ENCODE measurements around the gene MSANTD2. TPM values are rescaled to one million over a fixed set of nuclear protein-coding genes. Genes with fewer than 3 reads are reported as not detected.
"Not testable (repeated sequence)": the region's sequence is repeated elsewhere in the genome, so short reads cannot be mapped to it uniquely, and the experiment has no call there.

Gene MSANTD2
- total and polyA plus RNA-seq, 4 experiments from 2014 or later = 2.4 to 26.3 (median 15.9) TPM

- Histone ChIP-seq H3K4me3 (ENCODE audit: low read length in 2 of 2) (no peak overlapping the region), H3K27ac (ENCODE audit: low read depth, low read length) (no peak overlapping the region), H3K27me3 (ENCODE audit: insufficient read depth, low read length) (no peaks in the 10 kb centered on the region), H3K36me3 (ENCODE audit: insufficient read depth, low read length) (no peaks in the 10 kb centered on the region), H3K4me1 (ENCODE audit: insufficient read depth, low read length) (peaks cover 10% of the 10 kb centered on the region), H3K9me3 (ENCODE audit: control insufficient read depth in 1 of 2, low read length in 2 of 2) (no peaks in the 10 kb centered on the region)
- peaks cover 8 to 12% of the 10 kb centered on the region in 2 donors for H3K36me3 Mint-ChIP-seq
- peaks cover 15 to 19% (median 16%) of the 10 kb centered on the region in 4 donors for H3K4me1 Mint-ChIP-seq
- ChIA-PET POLR2A (ENCODE audit: partially characterized antibody) (no interaction called here), CTCF (ENCODE audit: partially characterized antibody) (interaction anchor here (3.8 kb wide), 1 partner anchor 15 kb away, joined by 20 read pairs; the partner anchor contains the start of gene ESAM)
- H3K9me3 Mint-ChIP-seq = no peaks in the 10 kb centered on the region
- H3K27me3 Mint-ChIP-seq = no peaks in the 10 kb centered on the region
- no peak overlapping the region for H3K27ac Mint-ChIP-seq
- H3K4me3 Mint-ChIP-seq = no peak overlapping the region
- no peak for DNase-seq
- intact Hi-C loops (cut with micrococcal nuclease) = no loop called here
Observed at GRCh38 chr11:124778281-124778680, 21.9 kb downstream of the MSANTD2 start.

DNA sequence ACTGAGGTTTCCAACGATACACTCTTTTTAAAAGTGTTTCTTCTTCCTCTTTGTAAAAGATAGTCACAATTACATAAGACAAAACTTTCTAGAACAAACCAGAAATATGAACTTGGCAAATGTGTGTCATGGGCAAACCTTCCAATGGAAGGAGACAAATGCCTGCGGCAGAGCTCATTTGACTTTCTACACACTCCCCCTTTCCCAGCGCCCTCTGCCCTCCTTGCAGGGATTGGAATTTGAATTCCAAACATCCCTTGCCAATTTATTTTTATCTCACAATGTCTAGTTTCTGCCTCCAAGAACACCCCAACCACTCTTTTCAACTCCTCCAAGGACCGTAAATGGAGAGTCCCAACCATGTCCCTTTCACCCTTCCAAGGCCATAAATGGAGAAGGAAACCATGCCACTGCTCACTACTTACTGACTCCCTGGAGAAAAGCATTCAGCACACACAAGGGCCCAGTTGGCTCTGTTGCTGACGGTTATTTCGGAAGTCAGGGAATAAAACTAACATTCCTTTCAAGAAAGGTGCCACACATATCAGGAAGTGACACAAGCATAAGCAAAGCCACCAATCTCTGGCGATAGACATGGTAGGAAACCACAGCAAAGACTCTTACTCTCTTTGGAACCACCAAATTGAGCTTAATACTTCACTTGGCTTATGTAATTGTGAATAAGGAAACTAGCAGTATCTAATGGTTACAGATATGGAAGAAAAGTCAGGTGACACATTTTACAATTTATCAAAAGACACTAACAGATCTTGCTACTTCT, 23.2 kb downstream of the MSANTD2 start:
- Mint-ChIP-seq H3K9me3 (no peaks in the 10 kb centered on the region), H3K4me1 (peaks cover 15 to 19% (median 16%) of the 10 kb centered on the region in 4 donors), H3K27ac (peak overlapping the region in 5 of 7 donors; percentile 2 to 76 (median 10)), H3K36me3 (peaks cover 13 to 19% of the 10 kb centered on the region in 2 donors), H3K4me3 (no peak overlapping the region), H3K27me3 (no peaks in the 10 kb centered on the region)
- H3K36me3 ChIP-seq (ENCODE audit: insufficient read depth, low read length) = no peaks in the 10 kb centered on the region
- no peak overlapping the region for H3K27ac ChIP-seq (ENCODE audit: low read depth, low read length)
- intact Hi-C loops (cut with micrococcal nuclease) = no loop called here
- DNase-seq = peak in 1 of 5 donors; percentile 7
- H3K27me3 ChIP-seq (ENCODE audit: insufficient read depth, low read length) = no peaks in the 10 kb centered on the region
- peaks cover 10% of the 10 kb centered on the region for H3K4me1 ChIP-seq (ENCODE audit: insufficient read depth, low read length)
- H3K4me3 ChIP-seq (ENCODE audit: low read length in 2 of 2) = no peak overlapping the region
- H3K9me3 ChIP-seq (ENCODE audit: control insufficient read depth in 1 of 2, low read length in 2 of 2) = no peaks in the 10 kb centered on the region
- CTCF ChIA-PET (ENCODE audit: partially characterized antibody) = interaction anchor here (0.9 to 3.8 kb wide), 2 partner anchors 13 to 17 kb away, joined by 3 to 20 read pairs; partner anchors contain the start of gene ESAM
- POLR2A ChIA-PET (ENCODE audit: partially characterized antibody) = no interaction called here

DNA sequence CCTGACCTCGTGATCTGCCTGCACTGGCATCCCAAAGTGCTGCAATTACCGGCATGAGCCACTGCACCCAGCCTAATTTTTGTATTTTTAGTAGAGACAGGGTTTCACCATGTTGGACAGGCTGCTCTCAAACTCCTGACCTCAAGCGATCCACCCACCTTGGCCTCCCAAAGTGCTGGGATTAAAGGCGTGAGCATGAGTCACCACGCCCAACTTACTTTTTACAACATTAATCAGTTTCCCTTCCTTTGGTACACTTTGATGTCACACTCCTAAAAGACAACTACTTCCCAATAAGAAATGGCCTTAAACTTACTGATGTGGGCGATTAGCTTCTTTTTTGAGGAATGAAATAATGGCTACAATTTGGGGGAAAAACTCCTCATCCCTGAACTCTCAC, 29.2 kb downstream of the MSANTD2 start:
- Mint-ChIP-seq H3K36me3 (peaks cover 22 to 61% of the 10 kb centered on the region in 2 donors), H3K27ac (peak overlapping the region in 1 of 7 donors; percentile 73)
- DNase-seq; H3K4me1 Mint-ChIP-seq; H3K9me3 ChIP-seq (ENCODE audit: control insufficient read depth in 1 of 2, low read length in 2 of 2); H3K4me1 ChIP-seq (ENCODE audit: insufficient read depth, low read length); intact Hi-C loops (cut with micrococcal nuclease); H3K4me3 ChIP-seq (ENCODE audit: low read length in 2 of 2); POLR2A ChIA-PET (ENCODE audit: partially characterized antibody); H3K36me3 ChIP-seq (ENCODE audit: insufficient read depth, low read length); H3K27ac ChIP-seq (ENCODE audit: low read depth, low read length); H3K27me3 Mint-ChIP-seq; H3K4me3 Mint-ChIP-seq; H3K9me3 Mint-ChIP-seq; H3K27me3 ChIP-seq (ENCODE audit: insufficient read depth, low read length): not testable (repeated sequence)
- CTCF ChIA-PET (ENCODE audit: partially characterized antibody) = interaction anchor here (4.2 to 14.1 kb wide), 3 partner anchors 8 to 99 kb away, joined by 28 to 239 read pairs (median 224); partner anchors contain the start of genes ESAM, NRGN, SIAE and SPA17

DNA sequence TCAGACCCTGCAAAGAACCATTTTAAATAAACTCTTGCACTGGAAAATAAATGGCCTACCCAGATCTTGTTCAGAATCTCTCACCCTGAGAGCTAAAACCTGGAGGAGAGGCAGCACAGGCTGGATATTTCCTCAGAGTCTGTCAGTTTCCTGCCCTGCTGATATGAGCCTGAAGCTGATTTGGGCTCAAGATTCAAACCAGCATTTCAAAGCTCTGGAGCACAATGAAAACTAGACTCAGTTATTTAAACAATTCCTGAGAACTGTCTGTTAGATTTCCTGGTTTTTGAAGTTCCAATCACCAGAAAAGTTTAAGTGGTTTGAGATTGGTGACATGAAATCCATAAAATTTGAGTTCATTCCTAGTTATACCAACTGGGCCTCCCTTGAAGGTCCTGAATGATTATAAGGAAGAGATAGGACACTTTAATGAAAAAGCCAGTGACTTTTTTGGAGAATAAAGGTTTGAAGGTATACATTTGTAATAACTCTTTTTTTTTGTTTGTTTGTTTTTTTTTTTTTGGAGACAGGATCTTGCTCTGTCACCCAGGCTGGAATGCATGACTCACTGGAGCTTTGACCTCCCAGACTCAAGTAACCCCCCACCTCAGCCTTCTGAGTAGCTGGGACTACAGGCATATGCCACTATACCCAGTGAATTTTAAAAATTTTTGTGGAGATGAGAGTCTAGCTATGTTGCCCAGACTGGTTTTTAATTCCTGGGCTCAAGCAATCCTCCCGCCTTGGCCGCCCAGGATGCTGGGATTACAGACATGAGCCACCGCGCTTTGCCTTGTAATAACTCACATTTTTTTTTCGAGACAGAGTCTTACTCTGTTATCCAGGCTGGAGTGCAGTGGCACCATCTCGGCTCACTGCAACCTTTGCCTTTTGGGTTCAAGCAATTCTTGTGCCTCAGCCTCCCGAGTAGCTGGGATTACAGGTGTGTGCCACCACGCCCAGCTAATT, 30.1 kb downstream of the MSANTD2 start:
- no peaks in the 10 kb centered on the region for H3K27me3 ChIP-seq (ENCODE audit: insufficient read depth, low read length)
- no peak for DNase-seq
- Mint-ChIP-seq H3K27ac (no peak overlapping the region), H3K36me3 (peaks cover 22 to 60% of the 10 kb centered on the region in 2 donors), H3K4me3 (no peak overlapping the region), H3K4me1 (no peaks in the 10 kb centered on the region), H3K9me3 (no peaks in the 10 kb centered on the region), H3K27me3 (no peaks in the 10 kb centered on the region)
- ChIA-PET POLR2A (ENCODE audit: partially characterized antibody) (interaction anchor here (1.0 to 1.2 kb wide), 2 partner anchors 24 to 99 kb away, joined by 3 read pairs; no protein-coding TSS in a partner anchor), CTCF (ENCODE audit: partially characterized antibody) (interaction anchor here (1.0 to 14.1 kb wide), 6 partner anchors 7 to 105 kb away, joined by 3 to 239 read pairs (median 22); partner anchors contain the start of genes ESAM, NRGN, SIAE and SPA17)
- no peaks in the 10 kb centered on the region for H3K36me3 ChIP-seq (ENCODE audit: insufficient read depth, low read length)
- H3K4me3 ChIP-seq (ENCODE audit: low read length in 2 of 2) = no peak overlapping the region
- no peak overlapping the region for H3K27ac ChIP-seq (ENCODE audit: low read depth, low read length)
- no peaks in the 10 kb centered on the region for H3K9me3 ChIP-seq (ENCODE audit: control insufficient read depth in 1 of 2, low read length in 2 of 2)
- intact Hi-C loops (cut with micrococcal nuclease) = no loop called here
- H3K4me1 ChIP-seq (ENCODE audit: insufficient read depth, low read length) = no peaks in the 10 kb centered on the region

GRCh38 chr11:124768914-124769313, 31.3 kb downstream of the MSANTD2 start:
- no peaks in the 10 kb centered on the region for H3K9me3 Mint-ChIP-seq
- Histone ChIP-seq H3K4me1 (ENCODE audit: insufficient read depth, low read length) (no peaks in the 10 kb centered on the region), H3K4me3 (ENCODE audit: low read length in 2 of 2) (no peak overlapping the region), H3K27me3 (ENCODE audit: insufficient read depth, low read length) (no peaks in the 10 kb centered on the region), H3K27ac (ENCODE audit: low read depth, low read length) (no peak overlapping the region), H3K9me3 (ENCODE audit: control insufficient read depth in 1 of 2, low read length in 2 of 2) (no peaks in the 10 kb centered on the region), H3K36me3 (ENCODE audit: insufficient read depth, low read length) (no peaks in the 10 kb centered on the region)
- POLR2A ChIA-PET (ENCODE audit: partially characterized antibody) = no interaction called here
- no peak overlapping the region for H3K27ac Mint-ChIP-seq
- intact Hi-C loops (cut with micrococcal nuclease) = no loop called here
- DNase-seq = no peak
- H3K27me3 Mint-ChIP-seq = no peaks in the 10 kb centered on the region
- CTCF ChIA-PET (ENCODE audit: partially characterized antibody) = interaction anchor here (1.7 to 14.1 kb wide), 4 partner anchors 23 to 97 kb away, joined by 4 to 239 read pairs (median 120); partner anchors contain the start of genes NRGN, SIAE, SPA17 and VSIG2
- H3K36me3 Mint-ChIP-seq = peaks cover 22 to 57% of the 10 kb centered on the region in 2 donors
- no peak overlapping the region for H3K4me3 Mint-ChIP-seq
- H3K4me1 Mint-ChIP-seq = no peaks in the 10 kb centered on the region

DNA sequence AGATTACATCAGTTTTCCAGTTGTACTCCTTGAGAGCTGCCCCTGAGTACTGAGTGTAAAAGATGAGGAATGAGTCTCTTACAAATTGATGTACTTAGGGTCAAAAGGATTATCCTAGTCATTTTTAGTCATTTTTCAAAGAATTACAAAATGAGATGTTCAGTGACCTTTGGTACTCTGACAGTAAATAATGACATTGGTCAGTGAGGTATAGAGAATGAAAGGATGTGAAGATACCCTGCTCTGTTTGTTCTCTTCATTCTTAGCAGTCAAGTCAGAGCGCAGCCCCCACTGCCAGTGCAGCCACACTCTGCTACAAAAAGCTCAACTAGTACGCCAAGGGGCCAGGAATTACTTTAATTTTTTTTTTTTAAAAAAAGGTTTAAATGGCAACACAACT, 34.0 kb downstream of the MSANTD2 start:
- intact Hi-C loops (cut with micrococcal nuclease) = no loop called here
- H3K27ac Mint-ChIP-seq = no peak overlapping the region

More for the DNA sequence above, 34.0 kb downstream of the MSANTD2 start:
- H3K4me1 ChIP-seq (ENCODE audit: insufficient read depth, low read length) = peaks cover 9% of the 10 kb centered on the region
- DNase-seq = no peak
- ChIA-PET CTCF (ENCODE audit: partially characterized antibody) (interaction anchor here (0.6 to 14.1 kb wide), 7 partner anchors 19 to 95 kb away, joined by 3 to 239 read pairs (median 8); partner anchors contain the start of genes MSANTD2, NRGN, SIAE and SPA17), POLR2A (ENCODE audit: partially characterized antibody) (no interaction called here)
- no peak overlapping the region for H3K4me3 ChIP-seq (ENCODE audit: low read length in 2 of 2)
- H3K36me3 ChIP-seq (ENCODE audit: insufficient read depth, low read length) = no peaks in the 10 kb centered on the region
- peaks cover 8% of the 10 kb centered on the region for H3K27me3 ChIP-seq (ENCODE audit: insufficient read depth, low read length)
- Mint-ChIP-seq H3K4me3 (no peak overlapping the region), H3K27me3 (peaks cover 0 to 2% of the 10 kb centered on the region in 2 donors), H3K9me3 (no peaks in the 10 kb centered on the region), H3K4me1 (peaks cover 1 to 11% (median 6%) of the 10 kb centered on the region in 4 donors), H3K36me3 (peaks cover 10 to 40% of the 10 kb centered on the region in 2 donors)
- no peaks in the 10 kb centered on the region for H3K9me3 ChIP-seq (ENCODE audit: control insufficient read depth in 1 of 2, low read length in 2 of 2)
- H3K27ac ChIP-seq (ENCODE audit: low read depth, low read length) = no peak overlapping the region
